GM12878 (cell line): ENCODE results near the gene DLEC1. TPM values are rescaled to one million over a fixed set of nuclear protein-coding genes. Genes with fewer than 3 reads are reported as not detected.
A peak's percentile ranks its signal among the peaks of the same experiment; 100 is the strongest.

ENCODE experiments used
- ATAC-seq: fragments of 200-7000 bp; cut with Tn5 transposase; 3 replicates; pipeline ENCODE4 v1.9.1; 2020; ENCODE audit warnings: mild to moderate bottlenecking, moderate library complexity
- BruUV-seq: library from RNA; stranded (reverse); fragments of 400-500 nt; replicated peaks from 2 replicates; lab custom pipeline; 2021; lab: Mats Ljungman, UMichigan
- CTCF ChIA-PET: fragments of 300-600 bp; sonication (Branson Sonifier 250); formaldehyde crosslinking; extraction: SDS; loops from one replicate; lab custom pipeline; 2021; ENCODE audit warnings: inconsistent platforms; lab: Yijun Ruan, JAX
- POLR2A ChIA-PET: fragments of 350-600 bp; formaldehyde crosslinking; extraction: SDS; loops from one replicate; lab custom pipeline; 2021; ENCODE audit warnings: inconsistent platforms; lab: Charles Lee
- RAD21 ChIA-PET: fragments of 300-600 bp; sonication (Branson Sonifier 250); formaldehyde crosslinking; loops from one replicate; lab custom pipeline; 2023; ENCODE audit warnings: antibody characterized with exemption; ENCODE audit not compliant: unreplicated experiment; lab: Charles Lee
- SMC1A ChIA-PET: fragments of 300-600 bp; sonication (Branson Sonifier 250); formaldehyde crosslinking; loops from one replicate; lab custom pipeline; 2023; ENCODE audit not compliant: unreplicated experiment, uncharacterized antibody; lab: Charles Lee
- DNase-seq: peaks from one replicate; pipeline ENCODE4 v3.0.0-alpha.2; 2011; ENCODE audit warnings: low read depth, low spot score
- FAIRE-seq: peaks from 3 replicates; lab custom pipeline; 2011; peaks lifted over from hg19 to GRCh38; lab: Jason Lieb, UNC
- H2AFZ ChIP-seq: 2 replicates; pipeline ENCODE4 v1.6.0; 2011; ENCODE audit warnings: low read depth, low read length, control low read depth; ENCODE audit not compliant: control insufficient read depth
- H3K27ac ChIP-seq: 2 replicates; pipeline ENCODE4 v1.5.1; 2011; ENCODE audit warnings: control low read depth; ENCODE audit not compliant: control insufficient read depth, insufficient read depth
- H3K27me3 ChIP-seq, 2 experiments: replicated peaks in 1 of 2; 2 replicates each; pipeline versions ENCODE4 v1.6.0 to v1.6.1; 2011; ENCODE audit warnings: low read length in 1 of 2; ENCODE audit not compliant: control insufficient read depth in 2 of 2, insufficient read depth in 2 of 2
- H3K36me3 ChIP-seq, 2 experiments: 2 replicates each; pipeline ENCODE4 v1.5.1; 2011; ENCODE audit warnings: low read length in 1 of 2; ENCODE audit not compliant: control insufficient read depth in 2 of 2, insufficient read depth in 2 of 2
- H3K4me1 ChIP-seq: 2 replicates; pipeline ENCODE4 v1.6.1; 2011; ENCODE audit warnings: mild to moderate bottlenecking, low read length, moderate library complexity, mixed read lengths; ENCODE audit not compliant: control insufficient read depth, insufficient read depth
- H3K4me2 ChIP-seq: 2 replicates; pipeline ENCODE4 v1.6.0; 2011; ENCODE audit warnings: control low read depth; ENCODE audit not compliant: control insufficient read depth, insufficient read depth
- H3K4me3 ChIP-seq: fragments of 200-600 bp; sonication (generic); 2 replicates; pipeline ENCODE4 v1.5.1; 2016
- H3K79me2 ChIP-seq: 2 replicates; pipeline ENCODE4 v1.6.0; 2011; ENCODE audit warnings: low read length; ENCODE audit not compliant: control insufficient read depth, insufficient read depth
- H3K9ac ChIP-seq: 2 replicates; pipeline ENCODE4 v1.8.0; 2011; ENCODE audit warnings: low read length, control low read depth, mixed read lengths; ENCODE audit not compliant: control insufficient read depth, insufficient read depth
- H3K9me3 ChIP-seq: replicated peaks from 3 replicates; pipeline ENCODE4 v1.5.1; 2011; ENCODE audit warnings: mild to moderate bottlenecking, low read length; ENCODE audit not compliant: control insufficient read depth, insufficient read depth
- H4K20me1 ChIP-seq: 2 replicates; pipeline ENCODE4 v1.6.0; 2011; ENCODE audit not compliant: control insufficient read depth, insufficient read depth
- ASH2L ChIP-seq: fragments of 300-600, 200-600 bp; sonication (generic); IDR thresholded peaks from 2 replicates; pipeline ENCODE4 v1.6.1; 2017; ENCODE audit warnings: low read depth, mild to moderate bottlenecking, borderline replicate concordance
- DPF2 ChIP-seq: fragments of 450-650 bp; IDR thresholded peaks from 2 replicates; pipeline ENCODE4 v1.6.1; 2017; ENCODE audit warnings: mild to moderate bottlenecking
- HDGF ChIP-seq: fragments of 450-650 bp; IDR thresholded peaks from 2 replicates; pipeline ENCODE4 v1.6.1; 2016; ENCODE audit warnings: antibody characterized with exemption
- NFIC ChIP-seq: IDR thresholded peaks from 2 replicates; pipeline ENCODE4 v1.6.1; 2012; ENCODE audit warnings: low read depth, mild to moderate bottlenecking, inconsistent platforms, low read length, moderate library complexity
- SMAD5 ChIP-seq: IDR thresholded peaks from 2 replicates; pipeline ENCODE4 v1.6.1; 2016; ENCODE audit warnings: antibody characterized with exemption, low read depth
- SRF ChIP-seq, 2 experiments: IDR thresholded peaks; 2 replicates each; pipeline ENCODE4 v1.6.1; 2011; ENCODE audit warnings: low read depth in 2 of 2, low read length in 2 of 2, mild to moderate bottlenecking in 1 of 2, moderate library complexity in 1 of 2
- TAF1 ChIP-seq: IDR thresholded peaks from 2 replicates; pipeline ENCODE4 v1.6.1; 2011; ENCODE audit warnings: mild to moderate bottlenecking, low read depth, low read length, borderline replicate concordance
- ZNF217 ChIP-seq: fragments of 450-650 bp; IDR thresholded peaks from 2 replicates; pipeline ENCODE4 v1.6.1; 2017; ENCODE audit warnings: antibody characterized with exemption, mild to moderate bottlenecking
- WGBS: methylation state at CpG from one replicate; pipeline ENCODE4 v1.1.6; 2016; ENCODE audit warnings: low lambda C conversion rate; ENCODE audit not compliant: insufficient replicate concordance, insufficient coverage; ENCODE audit errors: missing lambda C conversion rate; 5-methylcytosine and 5-hydroxymethylcytosine counted together
- in situ Hi-C: fragments of 300-500 bp; cut with MboI; formaldehyde crosslinking; loops from 9 replicates; pipeline ENCODE4 v1.14.3; 2018; ENCODE audit warnings: mixed read lengths
- intact Hi-C: fragments of 100-400 bp; cut with micrococcal nuclease; formaldehyde crosslinking; loops from one replicate; pipeline ENCODE4 v1.14.2; 2022; ENCODE audit not compliant: unreplicated experiment
- polyA plus RNA-seq, 11 experiments: library from polyadenylated mRNA; depleted of rRNA in 4 of 11; unstranded in 6 of 11; stranded (reverse) in 5 of 11; fragments of >200 nt; fragmentation: Nextera tagmentation in 4 of 11; fragmentation: Illumina TruSeq in 1 of 11; extraction: Ambion mirVana in 4 of 11; extraction: Trizol in 1 of 11; gene quantifications; 1 replicate in 1 of 11; 2 replicates in 10 of 11; pipeline versions ENCODE4 v1.2.1 to v1.2.3, GENCODE V29; 2011 to 2016; ENCODE audit warnings: inconsistent platforms in 2 of 11, missing spikeins in 2 of 11, low read depth in 1 of 11
- total RNA-seq, 4 experiments: library from RNA; depleted of rRNA in 3 of 4; stranded (reverse); fragments of >200 nt in 3 of 4; fragmentation: Illumina TruSeq in 1 of 4; extraction: Trizol in 1 of 4; gene quantifications; 2 replicates each; pipeline versions ENCODE4 v1.2.1 to v1.2.3, GENCODE V29; 2013 to 2021
- TF ChIP-seq, protein P1 (sequence below): fragments of 450-650 bp; IDR thresholded peaks from 2 replicates; pipeline ENCODE4 v1.6.1; 2017; ENCODE audit warnings: mild to moderate bottlenecking, moderate library complexity
- TF ChIP-seq, protein P2 (sequence below): fragments of 450-650 bp; IDR thresholded peaks from 2 replicates; pipeline ENCODE4 v1.6.1; 2016; ENCODE audit warnings: mild to moderate bottlenecking
- TF ChIP-seq, protein P3 (sequence below): fragments of 450-650 bp; conservative IDR thresholded peaks from 2 replicates; pipeline ENCODE4 v1.6.1; 2017; ENCODE audit warnings: mild to moderate bottlenecking, moderate library complexity
- TF ChIP-seq, protein P4 (sequence below): fragments of 450-650 bp; IDR thresholded peaks from 2 replicates; pipeline ENCODE4 v1.6.1; 2017; ENCODE audit warnings: mild to moderate bottlenecking, low read depth, inconsistent platforms; ENCODE audit not compliant: poor library complexity, severe bottlenecking

The DLEC1 gene
- total and polyA plus RNA-seq, 10 of the 15 experiments (the other 5 are each of a cell fraction or from before 2014, with no cell fraction given): 0.03 to 0.29 (median 0.07) TPM; not detected in 3

DNA sequence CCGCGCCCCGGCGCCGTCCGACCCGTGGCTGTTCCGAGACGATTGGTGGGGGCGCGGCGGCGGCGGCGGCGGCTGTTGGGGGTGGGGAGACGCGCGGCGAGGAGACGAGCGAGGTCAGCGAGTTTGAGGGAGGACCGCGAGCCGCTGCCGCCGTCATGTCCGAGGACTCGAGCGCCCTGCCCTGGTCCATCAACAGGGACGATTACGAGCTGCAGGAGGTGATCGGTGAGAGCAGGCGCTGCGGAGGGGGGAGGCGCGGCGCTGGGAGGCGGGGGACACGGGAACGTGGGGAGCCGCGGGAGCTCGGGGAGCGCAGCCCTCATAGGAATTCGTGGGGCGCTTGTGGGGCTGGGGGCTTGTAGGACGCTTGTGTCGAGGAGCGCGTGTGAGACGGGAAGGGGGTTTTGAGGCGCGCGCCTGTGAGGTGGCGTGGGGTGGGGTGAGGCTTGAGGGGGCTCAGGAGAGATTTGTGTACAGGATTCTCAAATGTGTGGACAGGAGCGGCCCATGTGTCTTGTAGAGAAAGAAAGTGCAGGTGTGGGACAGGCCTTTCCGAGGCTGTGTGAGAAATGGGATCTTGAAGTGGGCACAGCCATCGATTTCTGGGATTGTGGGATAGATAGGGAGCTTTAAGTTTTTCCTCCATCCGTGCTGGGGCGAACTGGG is 126.8 kb downstream of the DLEC1 start:
- Histone ChIP-seq H3K27me3 (no peaks in the 10 kb centered on the region), H3K4me3 (peak overlapping the region; percentile 92), H3K9ac (peak overlapping the region; percentile 92), H3K4me1 (peaks cover 4% of the 10 kb centered on the region; the same call in 1 of the 2 replicates), H3K79me2 (peaks cover 55% of the 10 kb centered on the region), H2AFZ (peak overlapping the region; percentile 100; the same call in 1 of the 2 replicates), H3K4me2 (peak overlapping the region; percentile 91), H4K20me1 (0 out of 2 replicates have a peak, but pooled peaks cover 4% of the 10 kb centered on the region), H3K36me3 (no peaks in the 10 kb centered on the region), H3K9me3 (peaks cover 2% of the 10 kb centered on the region; the same call in 1 of the 3 replicates), H3K27ac (peak overlapping the region; percentile 100)
- ATAC-seq: peak; percentile 1; the same call in 2 of the 3 replicates
- FAIRE-seq: no peak
- no TSS peak for BruUV-seq
- ChIA-PET SMC1A (interaction anchor here (1.1 to 5.8 kb wide), 8 partner anchors 8 to 180 kb away, joined by 3 to 92 read pairs (median 5); partner anchors contain the start of genes ACAA1, MYD88 and XYLB), POLR2A (interaction anchor here (1.1 to 6.1 kb wide), 7 partner anchors 11 to 127 kb away, joined by 3 to 146 read pairs (median 5); partner anchors contain the start of genes ACAA1, DLEC1 and MYD88), CTCF (interaction anchor here (1.2 to 6.1 kb wide), 6 partner anchors 12 to 45 kb away, joined by 3 to 74 read pairs (median 26); partner anchors contain the start of genes ACAA1 and MYD88), RAD21 (interaction anchor here (0.8 to 5.5 kb wide), 7 partner anchors 8 to 181 kb away, joined by 3 to 62 read pairs (median 10); partner anchors contain the start of genes ACAA1, MYD88 and XYLB)
- WGBS: under 1% methylated on average over 42 of the region's 62 CpGs
- intact Hi-C loops (loop anchor here (1.0 to 5.0 kb wide), 2 partner anchors 28 to 46 kb away; partner anchors contain the start of gene MYD88), in situ Hi-C loops (no loop called here)
- DNase-seq: no peak
- TF ChIP-seq, protein P1, sequence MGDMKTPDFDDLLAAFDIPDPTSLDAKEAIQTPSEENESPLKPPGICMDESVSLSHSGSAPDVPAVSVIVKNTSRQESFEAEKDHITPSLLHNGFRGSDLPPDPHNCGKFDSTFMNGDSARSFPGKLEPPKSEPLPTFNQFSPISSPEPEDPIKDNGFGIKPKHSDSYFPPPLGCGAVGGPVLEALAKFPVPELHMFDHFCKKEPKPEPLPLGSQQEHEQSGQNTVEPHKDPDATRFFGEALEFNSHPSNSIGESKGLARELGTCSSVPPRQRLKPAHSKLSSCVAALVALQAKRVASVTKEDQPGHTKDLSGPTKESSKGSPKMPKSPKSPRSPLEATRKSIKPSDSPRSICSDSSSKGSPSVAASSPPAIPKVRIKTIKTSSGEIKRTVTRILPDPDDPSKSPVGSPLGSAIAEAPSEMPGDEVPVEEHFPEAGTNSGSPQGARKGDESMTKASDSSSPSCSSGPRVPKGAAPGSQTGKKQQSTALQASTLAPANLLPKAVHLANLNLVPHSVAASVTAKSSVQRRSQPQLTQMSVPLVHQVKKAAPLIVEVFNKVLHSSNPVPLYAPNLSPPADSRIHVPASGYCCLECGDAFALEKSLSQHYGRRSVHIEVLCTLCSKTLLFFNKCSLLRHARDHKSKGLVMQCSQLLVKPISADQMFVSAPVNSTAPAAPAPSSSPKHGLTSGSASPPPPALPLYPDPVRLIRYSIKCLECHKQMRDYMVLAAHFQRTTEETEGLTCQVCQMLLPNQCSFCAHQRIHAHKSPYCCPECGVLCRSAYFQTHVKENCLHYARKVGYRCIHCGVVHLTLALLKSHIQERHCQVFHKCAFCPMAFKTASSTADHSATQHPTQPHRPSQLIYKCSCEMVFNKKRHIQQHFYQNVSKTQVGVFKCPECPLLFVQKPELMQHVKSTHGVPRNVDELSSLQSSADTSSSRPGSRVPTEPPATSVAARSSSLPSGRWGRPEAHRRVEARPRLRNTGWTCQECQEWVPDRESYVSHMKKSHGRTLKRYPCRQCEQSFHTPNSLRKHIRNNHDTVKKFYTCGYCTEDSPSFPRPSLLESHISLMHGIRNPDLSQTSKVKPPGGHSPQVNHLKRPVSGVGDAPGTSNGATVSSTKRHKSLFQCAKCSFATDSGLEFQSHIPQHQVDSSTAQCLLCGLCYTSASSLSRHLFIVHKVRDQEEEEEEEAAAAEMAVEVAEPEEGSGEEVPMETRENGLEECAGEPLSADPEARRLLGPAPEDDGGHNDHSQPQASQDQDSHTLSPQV: no peak
- TF ChIP-seq SMAD5: no peak
- no peak for TF ChIP-seq SRF (IDR thresholded peaks at IDR 0.05; ENCODE audit: low read depth in 2 of 2, low read length in 2 of 2)
- TF ChIP-seq HDGF: no peak
- no peak for TF ChIP-seq NFIC
- peak; percentile 38 for TF ChIP-seq DPF2
- TF ChIP-seq ASH2L: peak; percentile 83; the same call in 1 of the 2 replicates
- TF ChIP-seq, protein P2, sequence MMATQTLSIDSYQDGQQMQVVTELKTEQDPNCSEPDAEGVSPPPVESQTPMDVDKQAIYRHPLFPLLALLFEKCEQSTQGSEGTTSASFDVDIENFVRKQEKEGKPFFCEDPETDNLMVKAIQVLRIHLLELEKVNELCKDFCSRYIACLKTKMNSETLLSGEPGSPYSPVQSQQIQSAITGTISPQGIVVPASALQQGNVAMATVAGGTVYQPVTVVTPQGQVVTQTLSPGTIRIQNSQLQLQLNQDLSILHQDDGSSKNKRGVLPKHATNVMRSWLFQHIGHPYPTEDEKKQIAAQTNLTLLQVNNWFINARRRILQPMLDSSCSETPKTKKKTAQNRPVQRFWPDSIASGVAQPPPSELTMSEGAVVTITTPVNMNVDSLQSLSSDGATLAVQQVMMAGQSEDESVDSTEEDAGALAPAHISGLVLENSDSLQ: no peak
- no peak for TF ChIP-seq ZNF217
- TF ChIP-seq TAF1: no peak
- TF ChIP-seq, protein P3, sequence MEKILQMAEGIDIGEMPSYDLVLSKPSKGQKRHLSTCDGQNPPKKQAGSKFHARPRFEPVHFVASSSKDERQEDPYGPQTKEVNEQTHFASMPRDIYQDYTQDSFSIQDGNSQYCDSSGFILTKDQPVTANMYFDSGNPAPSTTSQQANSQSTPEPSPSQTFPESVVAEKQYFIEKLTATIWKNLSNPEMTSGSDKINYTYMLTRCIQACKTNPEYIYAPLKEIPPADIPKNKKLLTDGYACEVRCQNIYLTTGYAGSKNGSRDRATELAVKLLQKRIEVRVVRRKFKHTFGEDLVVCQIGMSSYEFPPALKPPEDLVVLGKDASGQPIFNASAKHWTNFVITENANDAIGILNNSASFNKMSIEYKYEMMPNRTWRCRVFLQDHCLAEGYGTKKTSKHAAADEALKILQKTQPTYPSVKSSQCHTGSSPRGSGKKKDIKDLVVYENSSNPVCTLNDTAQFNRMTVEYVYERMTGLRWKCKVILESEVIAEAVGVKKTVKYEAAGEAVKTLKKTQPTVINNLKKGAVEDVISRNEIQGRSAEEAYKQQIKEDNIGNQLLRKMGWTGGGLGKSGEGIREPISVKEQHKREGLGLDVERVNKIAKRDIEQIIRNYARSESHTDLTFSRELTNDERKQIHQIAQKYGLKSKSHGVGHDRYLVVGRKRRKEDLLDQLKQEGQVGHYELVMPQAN: peak; percentile 95; the same call in 1 of the 2 replicates
- TF ChIP-seq, protein P4, sequence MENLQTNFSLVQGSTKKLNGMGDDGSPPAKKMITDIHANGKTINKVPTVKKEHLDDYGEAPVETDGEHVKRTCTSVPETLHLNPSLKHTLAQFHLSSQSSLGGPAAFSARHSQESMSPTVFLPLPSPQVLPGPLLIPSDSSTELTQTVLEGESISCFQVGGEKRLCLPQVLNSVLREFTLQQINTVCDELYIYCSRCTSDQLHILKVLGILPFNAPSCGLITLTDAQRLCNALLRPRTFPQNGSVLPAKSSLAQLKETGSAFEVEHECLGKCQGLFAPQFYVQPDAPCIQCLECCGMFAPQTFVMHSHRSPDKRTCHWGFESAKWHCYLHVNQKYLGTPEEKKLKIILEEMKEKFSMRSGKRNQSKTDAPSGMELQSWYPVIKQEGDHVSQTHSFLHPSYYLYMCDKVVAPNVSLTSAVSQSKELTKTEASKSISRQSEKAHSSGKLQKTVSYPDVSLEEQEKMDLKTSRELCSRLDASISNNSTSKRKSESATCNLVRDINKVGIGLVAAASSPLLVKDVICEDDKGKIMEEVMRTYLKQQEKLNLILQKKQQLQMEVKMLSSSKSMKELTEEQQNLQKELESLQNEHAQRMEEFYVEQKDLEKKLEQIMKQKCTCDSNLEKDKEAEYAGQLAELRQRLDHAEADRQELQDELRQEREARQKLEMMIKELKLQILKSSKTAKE: no peak
